ENCODE data around the gene TJP3. TPM values are rescaled to one million over a fixed set of nuclear protein-coding genes. Genes with fewer than 3 reads are reported as not detected.

TJP3 gene
- not detected in 2 replicates for total RNA-seq

GRCh38 chr19:3708207-3708931 lies at the start of gene TJP3:
TSS of gene TJP3 (plus strand) at chr19:3708384. CDS start at chr19:3728433, 20,049 bp downstream.

GRCh38 chr19:3700242-3701032 lies 7.7 kb upstream of the TJP3 start, which contains the start of gene PIP5K1C:
TSS of gene PIP5K1C (minus strand) at chr19:3700468. CDS start at chr19:3700390, 78 bp downstream.

GRCh38 chr19:3761382-3762129 lies 53.4 kb downstream of the TJP3 start, which contains the start of gene APBA3:
TSS of gene APBA3 (minus strand) at chr19:3761692. CDS start at chr19:3760264, 1,428 bp downstream.

GRCh38 chr19:3762501-3763459 lies 54.6 kb downstream of the TJP3 start, which contains the start of gene MRPL54:
TSS of gene MRPL54 (plus strand) at chr19:3762682. CDS start at chr19:3762701, 19 bp downstream.

GRCh38 chr19:3771906-3772455 lies 63.8 kb downstream of the TJP3 start, which contains the start of gene RAX2:
TSS of gene RAX2 (minus strand) at chr19:3772228. CDS start at chr19:3771742, 486 bp downstream.

GRCh38 chr19:3785938-3786824 lies 78.0 kb downstream of the TJP3 start, which contains the start of gene MATK:
TSS of gene MATK (minus strand) at chr19:3786381. CDS start at chr19:3785135, 1,246 bp downstream.

Other genes with a start within 250 kb of the TJP3 start
- not detected in 2 replicates for gene SMIM24, start 227.9 kb upstream of the TJP3 start, total RNA-seq
- gene SMIM44, start 224.9 kb upstream of the TJP3 start, total RNA-seq, result not detected in 2 replicates
- gene DOHH, start 207.7 kb upstream of the TJP3 start, total RNA-seq, result 11.4 and 14.6 TPM in 2 replicates
- gene FZR1, start 202.1 kb upstream of the TJP3 start, total RNA-seq, result 40.9 and 42.4 TPM in 2 replicates
- not detected in 2 replicates for gene TEKTIP1, start 169.2 kb upstream of the TJP3 start, total RNA-seq
- gene MFSD12, start 150.8 kb upstream of the TJP3 start, total RNA-seq, result 67.7 and 122 TPM in 2 replicates
- 77.0 and 78.4 TPM in 2 replicates for gene HMG20B, start 135.4 kb upstream of the TJP3 start, total RNA-seq
- gene GIPC3, start 122.9 kb upstream of the TJP3 start, total RNA-seq, result 0.19 and 0.27 TPM in 2 replicates
- 0.63 and 1.2 TPM in 2 replicates for gene TBXA2R, start 101.5 kb upstream of the TJP3 start, total RNA-seq
- 31.2 and 34.4 TPM in 2 replicates for gene CACTIN, start 81.6 kb upstream of the TJP3 start, total RNA-seq
- 17.5 and 34.1 TPM in 2 replicates for gene PIP5K1C, start 7.9 kb upstream of the TJP3 start, total RNA-seq
- gene APBA3, start 53.3 kb downstream of the TJP3 start, total RNA-seq, result 13.8 and 19.8 TPM in 2 replicates
- gene MRPL54, start 54.3 kb downstream of the TJP3 start, total RNA-seq, result 49.8 and 52.0 TPM in 2 replicates
- gene RAX2, start 63.8 kb downstream of the TJP3 start, total RNA-seq, result not detected in 2 replicates
- not detected in 2 replicates for gene MATK, start 78.0 kb downstream of the TJP3 start, total RNA-seq
- gene ZFR2, start 160.7 kb downstream of the TJP3 start, total RNA-seq, result not detected in 2 replicates
- not detected in 2 replicates for gene ATCAY, start 172.3 kb downstream of the TJP3 start, total RNA-seq
- gene NMRK2, start 224.7 kb downstream of the TJP3 start, total RNA-seq, result not detected in 2 replicates